PC-9 (cell line): ENCODE results near the gene NUB1. TPM values are rescaled to one million over a fixed set of nuclear protein-coding genes. Genes with fewer than 3 reads are reported as not detected.

Experiments
- BruUV-seq: library from RNA; stranded (reverse); fragments of 400-500 nt; replicated peaks from 2 replicates; lab custom pipeline; 2021; lab: Mats Ljungman, UMichigan
- CTCF ChIA-PET: fragments of 300-600 bp; sonication (Branson Sonifier 250); formaldehyde crosslinking; loops from one replicate; lab custom pipeline; 2022; ENCODE audit warnings: antibody characterized with exemption; lab: Charles Lee
- POLR2A ChIA-PET: fragments of 300-600 bp; sonication (Branson Sonifier 250); formaldehyde crosslinking; loops from one replicate; lab custom pipeline; 2022; ENCODE audit warnings: antibody characterized with exemption; ENCODE audit not compliant: unreplicated experiment; lab: Charles Lee
- DNase-seq, 2 experiments: peaks; one replicate each; pipeline versions ENCODE4 v3.0.0 to v3.0.0-alpha.2; 2015 to 2022; ENCODE audit warnings: mixed read lengths in 1 of 2
- H2AFZ ChIP-seq: fragments of 200-600 bp; sonication (generic); 2 replicates; pipeline ENCODE4 v1.8.1; 2017; ENCODE audit warnings: antibody characterized with exemption
- H3F3A ChIP-seq: fragments of 200-600 bp; sonication (generic); 2 replicates; pipeline ENCODE4 v1.8.1; 2017; ENCODE audit warnings: antibody characterized with exemption, mild to moderate bottlenecking, low read depth; ENCODE audit not compliant: insufficient read depth
- H3K27ac ChIP-seq: fragments of 200-600 bp; sonication (generic); 2 replicates; pipeline ENCODE4 v1.6.1; 2016; ENCODE audit warnings: mixed run types
- H3K27me3 ChIP-seq: fragments of 200-600 bp; sonication (generic); 2 replicates; pipeline ENCODE4 v1.6.1; 2016; ENCODE audit warnings: low read depth, mixed run types; ENCODE audit not compliant: insufficient read depth
- H3K36me3 ChIP-seq: fragments of 200-600 bp; sonication (generic); 2 replicates; pipeline ENCODE4 v1.6.1; 2016; ENCODE audit warnings: low read depth, mixed run types
- H3K4me1 ChIP-seq: fragments of 200-600 bp; sonication (generic); replicated peaks from 2 replicates; pipeline ENCODE4 v1.6.1; 2016; ENCODE audit warnings: mixed run types; ENCODE audit not compliant: insufficient read depth
- H3K4me2 ChIP-seq: fragments of 200-600 bp; sonication (generic); 2 replicates; pipeline ENCODE4 v1.6.1; 2017; ENCODE audit warnings: mixed run types
- H3K4me3 ChIP-seq: fragments of 200-600 bp; sonication (generic); 2 replicates; pipeline ENCODE4 v1.6.1; 2016; ENCODE audit warnings: mixed run types
- H3K79me2 ChIP-seq: fragments of 200-600 bp; sonication (generic); 2 replicates; pipeline ENCODE4 v1.6.1; 2017; ENCODE audit warnings: low read depth, mixed run types
- H3K9me2 ChIP-seq: fragments of 200-600 bp; sonication (generic); 2 replicates; pipeline ENCODE4 v1.8.1; 2017; ENCODE audit warnings: mild to moderate bottlenecking; ENCODE audit not compliant: insufficient read depth
- H3K9me3 ChIP-seq: fragments of 200-600 bp; sonication (generic); 2 replicates; pipeline ENCODE4 v1.8.1; 2016; ENCODE audit warnings: low read depth; ENCODE audit not compliant: insufficient read depth
- H4K20me1 ChIP-seq: fragments of 200-600 bp; sonication (generic); 2 replicates; pipeline ENCODE4 v1.8.1; 2017; ENCODE audit not compliant: insufficient read depth
- EZH2 ChIP-seq: fragments of 200-600 bp; sonication (generic); IDR thresholded peaks from 2 replicates; pipeline ENCODE4 v1.8.0; 2017; ENCODE audit warnings: antibody characterized with exemption, low read depth
- intact Hi-C: fragments of 100-400 bp; cut with micrococcal nuclease; formaldehyde crosslinking; loops from one replicate; pipeline ENCODE4 v1.10.0; 2022; ENCODE audit not compliant: unreplicated experiment
- total RNA-seq: library from RNA; stranded (reverse); gene quantifications from 2 replicates; pipeline ENCODE4 v1.2.3, GENCODE V29; 2021
- TF ChIP-seq, protein P1 (sequence below): fragments of 200-600 bp; sonication (generic); conservative IDR thresholded peaks from 2 replicates; pipeline ENCODE4 v1.6.1; 2017; ENCODE audit warnings: mixed run types, antibody characterized with exemption, mild to moderate bottlenecking, moderate library complexity

The NUB1 gene
- total RNA-seq, 1 experiment from 2014 or later: 80.6 TPM

DNA sequence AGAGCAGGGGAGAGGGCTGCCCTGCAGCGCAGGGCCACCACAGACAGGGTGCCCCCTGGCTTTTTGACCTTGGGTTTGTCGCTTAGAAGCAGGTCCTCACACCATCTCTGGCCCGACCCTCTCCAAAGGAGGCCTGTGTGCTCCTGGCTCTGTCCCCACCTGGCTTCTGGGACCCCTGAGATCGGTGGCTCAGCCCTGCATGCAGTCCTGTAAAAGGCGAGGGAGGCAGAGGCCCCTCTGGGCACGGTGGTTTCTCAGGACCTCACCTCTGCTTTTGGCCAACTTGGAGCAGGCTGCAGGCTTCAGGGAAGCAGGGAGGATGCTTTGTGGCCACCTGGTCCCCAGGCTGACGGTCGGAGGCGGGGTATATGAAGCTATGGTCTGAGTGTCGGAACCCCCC, 46.8 kb downstream of the NUB1 start:
- H4K20me1 ChIP-seq: no peaks in the 10 kb centered on the region
- no peak for DNase-seq
- no peaks in the 10 kb centered on the region for H3K79me2 ChIP-seq
- CTCF ChIA-PET: no interaction called here
- H3K4me1 ChIP-seq: peaks cover 8% of the 10 kb centered on the region
- H3K9me3 ChIP-seq: no peaks in the 10 kb centered on the region
- TF ChIP-seq EZH2: no peak
- TF ChIP-seq, protein P1, sequence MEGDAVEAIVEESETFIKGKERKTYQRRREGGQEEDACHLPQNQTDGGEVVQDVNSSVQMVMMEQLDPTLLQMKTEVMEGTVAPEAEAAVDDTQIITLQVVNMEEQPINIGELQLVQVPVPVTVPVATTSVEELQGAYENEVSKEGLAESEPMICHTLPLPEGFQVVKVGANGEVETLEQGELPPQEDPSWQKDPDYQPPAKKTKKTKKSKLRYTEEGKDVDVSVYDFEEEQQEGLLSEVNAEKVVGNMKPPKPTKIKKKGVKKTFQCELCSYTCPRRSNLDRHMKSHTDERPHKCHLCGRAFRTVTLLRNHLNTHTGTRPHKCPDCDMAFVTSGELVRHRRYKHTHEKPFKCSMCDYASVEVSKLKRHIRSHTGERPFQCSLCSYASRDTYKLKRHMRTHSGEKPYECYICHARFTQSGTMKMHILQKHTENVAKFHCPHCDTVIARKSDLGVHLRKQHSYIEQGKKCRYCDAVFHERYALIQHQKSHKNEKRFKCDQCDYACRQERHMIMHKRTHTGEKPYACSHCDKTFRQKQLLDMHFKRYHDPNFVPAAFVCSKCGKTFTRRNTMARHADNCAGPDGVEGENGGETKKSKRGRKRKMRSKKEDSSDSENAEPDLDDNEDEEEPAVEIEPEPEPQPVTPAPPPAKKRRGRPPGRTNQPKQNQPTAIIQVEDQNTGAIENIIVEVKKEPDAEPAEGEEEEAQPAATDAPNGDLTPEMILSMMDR: no peak
- H3K27me3 ChIP-seq: no peaks in the 10 kb centered on the region
- no peak overlapping the region for H3K27ac ChIP-seq
- H3K36me3 ChIP-seq: no peaks in the 10 kb centered on the region
- H3K4me3 ChIP-seq: no peak overlapping the region
- H3K4me2 ChIP-seq: no peak overlapping the region
- BruUV-seq: no TSS peak
- no peak overlapping the region for H2AFZ ChIP-seq
- no peaks in the 10 kb centered on the region for H3K9me2 ChIP-seq
- intact Hi-C loops: no loop called here
- POLR2A ChIA-PET: no interaction called here
- H3F3A ChIP-seq: no peaks in the 10 kb centered on the region

- no peak overlapping the region for H2AFZ ChIP-seq
- H3K4me3 ChIP-seq: no peak overlapping the region
- no peaks in the 10 kb centered on the region for H3K9me3 ChIP-seq
- no peak for TF ChIP-seq EZH2
- TF ChIP-seq, protein P1: no peak
- no peaks in the 10 kb centered on the region for H4K20me1 ChIP-seq
- H3K4me1 ChIP-seq: peaks cover 8% of the 10 kb centered on the region
- ChIA-PET CTCF (no interaction called here), POLR2A (no interaction called here)
- no peaks in the 10 kb centered on the region for H3K27me3 ChIP-seq
- no peaks in the 10 kb centered on the region for H3K36me3 ChIP-seq
- no TSS peak for BruUV-seq
- H3K27ac ChIP-seq: no peak overlapping the region
- no peak overlapping the region for H3K4me2 ChIP-seq
- intact Hi-C loops: no loop called here
- H3K79me2 ChIP-seq: no peaks in the 10 kb centered on the region
- H3F3A ChIP-seq: no peaks in the 10 kb centered on the region
- DNase-seq: no peak
- no peaks in the 10 kb centered on the region for H3K9me2 ChIP-seq
These were observed 47.6 kb downstream of the NUB1 start for GRCh38 chr7:151389096-151389767.

DNA sequence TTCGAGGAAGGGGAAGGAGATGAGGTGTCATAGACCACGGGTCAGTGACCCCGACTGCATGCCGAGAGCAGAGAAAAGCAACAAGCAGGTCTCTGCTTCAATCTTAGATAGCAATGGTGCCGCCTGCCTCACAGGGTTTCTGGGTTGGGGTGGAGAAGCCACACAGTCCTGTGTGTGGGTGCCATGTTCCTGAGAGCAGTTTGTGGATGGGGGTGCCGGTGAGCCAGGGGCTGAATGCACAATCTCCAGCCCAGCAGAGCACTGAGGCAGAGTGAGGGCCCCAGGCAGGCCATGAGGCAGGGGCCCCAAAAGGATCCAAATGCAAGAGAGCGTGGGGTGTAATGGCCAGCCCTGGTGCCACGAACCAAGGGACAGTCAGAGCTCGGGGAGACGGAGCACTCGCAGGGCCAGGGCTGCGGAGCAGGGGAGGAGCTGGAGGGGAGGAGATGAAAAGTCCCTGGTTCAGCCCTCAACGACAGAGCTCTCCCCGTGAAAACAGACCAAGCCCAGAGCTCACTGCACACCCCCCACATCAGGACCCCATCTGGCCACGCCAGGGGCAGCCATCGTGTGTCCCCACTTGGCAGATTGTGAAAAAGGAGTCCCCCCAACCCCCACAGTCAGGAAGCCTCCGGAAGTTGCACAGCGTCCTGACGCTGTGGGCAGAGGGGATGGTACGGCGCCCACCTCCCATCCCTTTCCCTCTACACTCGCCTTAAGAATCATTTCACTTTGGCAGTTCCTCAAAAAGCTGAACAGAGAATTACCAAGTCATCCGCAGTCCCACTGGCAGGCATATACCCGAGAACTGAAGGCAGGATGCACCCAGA, 48.4 kb downstream of the NUB1 start:
- no TSS peak for BruUV-seq
- TF ChIP-seq, protein P1: no peak
- TF ChIP-seq EZH2: no peak
- no peaks in the 10 kb centered on the region for H3F3A ChIP-seq
- peaks cover 8% of the 10 kb centered on the region for H3K4me1 ChIP-seq
- H3K9me2 ChIP-seq: no peaks in the 10 kb centered on the region
- no peak overlapping the region for H3K4me2 ChIP-seq
- H2AFZ ChIP-seq: no peak overlapping the region
- H4K20me1 ChIP-seq: no peaks in the 10 kb centered on the region
- no peaks in the 10 kb centered on the region for H3K9me3 ChIP-seq
- H3K27me3 ChIP-seq: no peaks in the 10 kb centered on the region
- H3K4me3 ChIP-seq: no peak overlapping the region
- no peaks in the 10 kb centered on the region for H3K79me2 ChIP-seq
- intact Hi-C loops: no loop called here
- POLR2A ChIA-PET: no interaction called here
- no peaks in the 10 kb centered on the region for H3K36me3 ChIP-seq
- DNase-seq: no peak
- H3K27ac ChIP-seq: no peak overlapping the region
- CTCF ChIA-PET: no interaction called here
